Caki2 (cell line): ENCODE measurements around the gene TOR1AIP2. TPM values are rescaled to one million over a fixed set of nuclear protein-coding genes. Genes with fewer than 3 reads are reported as not detected.
"Not testable (repeated sequence)": the region's sequence is repeated elsewhere in the genome, so short reads cannot be mapped to it uniquely, and the experiment has no call there.

Source experiments
- DNase-seq: peaks from one replicate; pipeline ENCODE4 v3.0.0-alpha.2; 2015; ENCODE audit warnings: low read depth
- in situ Hi-C: cut with HindIII; loops from 2 replicates; pipeline ENCODE4 v1.10.0; 2016; ENCODE audit warnings: low sequenced_read_pairs, low pct_unique_long_range_greater_than_20kb, mixed read lengths
- total RNA-seq: library from RNA; depleted of rRNA; stranded (reverse); fragments of >200 nt; shearing (Covaris generic); gene quantifications from 2 replicates; pipeline ENCODE4 v1.2.3, GENCODE V29; 2014; ENCODE audit warnings: low replicate concordance

TOR1AIP2 gene
- total RNA-seq, 1 experiment from 2014 or later: 29.1 TPM

GRCh38 chr1:179836686-179837445 lies 40.7 kb downstream of the TOR1AIP2 start:
- DNase-seq, in situ Hi-C loops: not testable (repeated sequence)

DNA sequence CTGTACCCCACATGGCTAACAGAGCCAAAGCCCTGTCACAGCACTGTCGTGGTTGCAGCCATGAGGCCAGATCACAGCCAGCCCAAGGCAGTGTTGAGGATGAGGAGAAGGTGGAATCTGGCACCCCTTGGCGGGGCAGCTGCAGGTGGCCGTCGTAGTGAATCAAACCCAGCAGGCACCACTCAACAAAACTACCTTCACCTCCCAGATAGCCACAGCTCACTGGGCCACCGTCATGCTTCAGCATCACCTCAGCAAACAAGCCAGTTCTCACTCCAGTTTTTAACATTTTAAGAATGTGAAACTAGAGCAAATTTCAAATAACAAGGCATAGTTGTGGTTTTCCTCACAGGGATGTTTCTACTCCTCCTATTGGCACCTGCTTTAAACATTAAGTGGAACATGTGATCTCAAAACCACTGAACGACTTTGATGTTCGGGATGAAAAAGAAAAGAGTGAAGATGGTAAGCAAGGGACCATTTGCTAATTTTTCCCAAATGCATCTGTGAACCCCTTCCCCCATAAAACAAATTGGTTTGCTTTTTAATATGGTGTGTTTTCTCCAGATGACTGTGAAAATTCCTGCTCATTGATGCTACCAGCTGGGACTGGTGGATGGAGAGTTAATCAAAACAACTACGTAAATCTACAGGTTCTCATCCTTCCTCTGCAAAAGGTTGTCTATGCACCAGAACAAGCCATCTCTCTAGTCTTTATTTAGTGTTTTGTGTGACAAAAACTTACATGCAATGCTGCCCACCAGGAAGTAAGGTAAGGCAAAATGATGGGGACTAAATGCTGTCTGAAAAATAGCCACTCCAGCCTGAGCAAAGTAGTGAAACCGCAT lies 45.5 kb downstream of the TOR1AIP2 start:
- DNase-seq: no peak
- in situ Hi-C loops: no loop called here

DNA sequence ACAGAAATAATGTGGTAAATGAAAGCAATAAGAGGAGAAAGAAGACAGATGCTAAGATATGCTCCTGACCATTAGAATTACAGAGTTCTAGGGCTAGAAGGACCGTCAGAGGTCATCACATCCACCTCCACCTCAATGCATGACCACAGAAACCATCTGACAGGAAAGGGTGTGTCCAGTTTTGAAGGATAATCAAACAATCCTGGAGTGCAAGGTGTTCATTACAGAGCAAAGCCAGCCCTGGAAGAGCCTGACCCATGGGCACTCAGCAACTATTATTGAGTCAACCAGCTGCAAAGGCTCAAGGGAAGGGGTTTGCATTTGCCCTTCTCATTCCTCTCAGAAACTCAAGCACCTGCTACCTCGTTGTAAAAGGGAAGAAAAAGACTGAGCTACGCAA lies 46.4 kb downstream of the TOR1AIP2 start:
- no peak for DNase-seq
- in situ Hi-C loops: no loop called here

DNA sequence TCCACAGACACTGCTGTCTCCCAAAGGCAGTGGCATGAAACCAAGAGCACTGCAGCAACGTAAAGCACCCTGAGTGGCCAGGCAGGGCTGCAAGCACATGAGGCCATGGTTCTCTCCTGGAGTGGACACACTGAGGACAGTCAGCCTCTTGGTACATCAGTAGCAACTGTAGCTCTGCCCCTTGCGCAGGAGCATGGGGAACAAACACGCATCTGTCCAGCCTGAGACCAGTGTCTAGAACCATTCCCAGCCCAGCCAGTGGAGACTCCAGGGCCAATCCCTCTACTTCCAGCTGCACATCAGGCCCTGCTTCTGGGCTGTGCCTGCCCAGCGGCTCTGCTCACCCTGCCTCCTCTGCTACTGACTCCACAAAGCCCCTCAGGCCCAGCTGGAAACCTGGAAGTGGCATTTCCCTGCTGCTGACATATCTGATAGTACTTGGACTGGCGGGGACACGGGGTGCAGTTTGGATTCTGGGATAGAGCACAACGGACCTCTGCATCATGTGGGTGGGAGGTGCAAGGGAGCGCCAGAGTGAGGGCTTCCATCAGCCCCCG lies 49.0 kb downstream of the TOR1AIP2 start:
- no peak for DNase-seq
- in situ Hi-C loops: no loop called here

GRCh38 chr1:179826626-179827280 lies 50.9 kb downstream of the TOR1AIP2 start:
- in situ Hi-C loops: no loop called here
- no peak for DNase-seq

- in situ Hi-C loops: no loop called here
Observed at GRCh38 chr1:179825798-179826460, 51.7 kb downstream of the TOR1AIP2 start.

GRCh38 chr1:179825206-179825605 lies 52.4 kb downstream of the TOR1AIP2 start:
- in situ Hi-C loops: no loop called here
- DNase-seq: no peak

More at GRCh38 chr1:179825798-179826460, 51.7 kb downstream of the TOR1AIP2 start:
- DNase-seq: no peak

DNA sequence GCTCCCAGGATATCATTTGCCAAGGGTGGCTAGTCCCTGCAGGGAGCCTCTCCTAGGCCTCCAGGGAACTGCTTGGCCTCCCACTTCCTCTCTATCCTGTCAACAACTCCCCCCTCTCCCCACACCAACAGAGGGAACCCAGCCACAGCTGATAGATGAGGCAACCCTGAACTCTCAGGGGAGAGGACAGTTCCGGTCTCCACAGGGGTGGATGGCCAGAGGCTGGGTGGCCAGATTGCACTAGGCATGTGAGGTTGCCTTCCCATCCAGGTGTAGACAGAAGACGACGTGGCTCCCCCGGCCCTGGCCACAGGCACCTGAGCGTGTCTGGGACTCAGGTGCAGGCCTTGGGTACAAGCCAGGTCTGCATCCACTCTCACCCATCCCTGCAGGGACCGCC lies 53.3 kb downstream of the TOR1AIP2 start:
- DNase-seq: no peak
- in situ Hi-C loops: no loop called here

DNA sequence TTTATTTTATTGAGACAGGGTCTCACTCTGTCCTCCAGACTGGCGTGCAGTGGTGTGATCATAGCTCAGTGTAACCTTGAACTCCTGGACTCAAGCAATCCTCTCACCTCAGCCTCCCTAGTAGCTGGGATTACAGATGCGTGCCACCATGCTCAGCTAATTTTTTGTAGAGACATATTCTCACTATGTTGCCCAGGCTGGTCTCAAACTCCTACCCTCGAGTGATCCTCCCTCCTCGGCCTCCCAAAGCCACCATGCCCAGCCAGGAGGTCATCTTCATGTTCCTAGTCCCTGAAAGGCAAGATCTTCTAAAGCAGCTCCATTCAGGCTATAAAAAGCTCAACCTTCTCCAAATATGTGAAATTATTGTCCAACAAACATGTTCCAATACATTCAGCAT lies 53.9 kb downstream of the TOR1AIP2 start:
- in situ Hi-C loops: no loop called here

DNA sequence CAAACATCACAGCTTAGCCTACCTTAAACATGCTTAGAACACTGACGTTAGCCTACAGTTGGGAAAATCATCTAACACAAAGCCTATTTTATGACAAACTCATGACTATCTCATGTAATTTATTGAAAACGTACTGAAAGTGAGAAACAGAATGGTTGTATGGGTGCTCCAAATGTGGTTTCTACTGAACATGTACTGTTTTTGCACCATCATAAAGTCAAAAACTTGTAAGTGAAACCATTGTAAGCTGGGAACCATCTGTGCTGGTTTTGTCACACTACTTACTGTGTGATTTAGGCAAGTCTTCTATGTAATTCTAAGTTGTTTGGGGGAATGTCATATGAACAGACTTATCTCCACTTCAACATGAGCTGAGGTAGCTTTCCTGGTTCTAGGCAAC lies 55.5 kb downstream of the TOR1AIP2 start:
- DNase-seq: no peak

More for the DNA sequence above, 53.9 kb downstream of the TOR1AIP2 start:
- DNase-seq: no peak

GRCh38 chr1:179821524-179821923 lies 56.1 kb downstream of the TOR1AIP2 start:
- in situ Hi-C loops: no loop called here
- no peak for DNase-seq

More for the DNA sequence above, 55.5 kb downstream of the TOR1AIP2 start:
- in situ Hi-C loops: no loop called here

GRCh38 chr1:179820226-179820970 lies 57.2 kb downstream of the TOR1AIP2 start:
- in situ Hi-C loops: no loop called here
- no peak for DNase-seq

- in situ Hi-C loops: no loop called here
- DNase-seq: no peak
Observed at GRCh38 chr1:179818743-179819173, 58.8 kb downstream of the TOR1AIP2 start.

- in situ Hi-C loops: no loop called here
- no peak for DNase-seq
Observed at GRCh38 chr1:179818260-179818659, 59.3 kb downstream of the TOR1AIP2 start.

GRCh38 chr1:179817789-179818188 lies 59.8 kb downstream of the TOR1AIP2 start:
- in situ Hi-C loops: no loop called here
- DNase-seq: no peak

GRCh38 chr1:179817056-179817455 lies 60.5 kb downstream of the TOR1AIP2 start:
- in situ Hi-C loops: no loop called here
- no peak for DNase-seq

DNA sequence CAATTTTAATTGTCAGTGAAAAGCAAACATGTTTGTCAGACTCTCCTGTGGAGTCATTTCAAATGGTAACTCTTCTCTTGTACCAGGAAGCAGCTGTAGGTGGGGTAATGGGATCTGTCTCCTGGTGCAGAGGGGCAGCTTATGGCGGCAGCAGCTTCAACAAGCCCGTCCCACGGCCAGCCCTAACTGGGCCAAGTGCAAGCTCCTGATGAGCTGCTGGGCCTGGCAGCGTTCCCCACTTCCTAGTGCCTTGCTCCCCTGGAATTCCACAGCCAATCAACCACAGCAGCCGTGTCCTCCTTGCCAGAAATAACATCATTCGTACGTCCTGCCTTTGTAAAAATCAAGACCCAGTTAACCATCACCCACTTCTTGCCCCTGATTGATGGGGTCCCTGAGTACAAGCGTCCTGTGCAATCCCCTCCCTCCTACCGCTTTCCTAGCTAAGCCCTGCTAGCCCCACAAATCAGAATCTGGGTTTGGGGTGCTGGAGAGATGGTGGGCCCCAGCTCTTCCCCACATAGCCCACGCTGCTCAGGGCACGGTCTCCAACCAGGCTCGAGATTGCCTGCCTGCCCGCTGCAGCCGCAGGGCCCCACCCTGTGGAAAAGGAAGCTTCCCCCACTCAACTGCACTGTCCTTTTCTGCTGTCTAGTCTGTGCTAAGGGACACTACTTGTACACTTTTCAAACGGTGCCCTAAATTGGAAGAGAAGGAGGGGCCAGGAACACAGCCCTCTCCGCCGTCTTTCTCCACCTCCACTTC lies 61.2 kb downstream of the TOR1AIP2 start:
- DNase-seq: peak; percentile 5
- in situ Hi-C loops: no loop called here
